ENCODE measurements around the gene KRABD2.
"Not testable (repeated sequence)": the region's sequence is repeated elsewhere in the genome, so short reads cannot be mapped to it uniquely, and the experiment has no call there.

KRABD2 gene

DNA sequence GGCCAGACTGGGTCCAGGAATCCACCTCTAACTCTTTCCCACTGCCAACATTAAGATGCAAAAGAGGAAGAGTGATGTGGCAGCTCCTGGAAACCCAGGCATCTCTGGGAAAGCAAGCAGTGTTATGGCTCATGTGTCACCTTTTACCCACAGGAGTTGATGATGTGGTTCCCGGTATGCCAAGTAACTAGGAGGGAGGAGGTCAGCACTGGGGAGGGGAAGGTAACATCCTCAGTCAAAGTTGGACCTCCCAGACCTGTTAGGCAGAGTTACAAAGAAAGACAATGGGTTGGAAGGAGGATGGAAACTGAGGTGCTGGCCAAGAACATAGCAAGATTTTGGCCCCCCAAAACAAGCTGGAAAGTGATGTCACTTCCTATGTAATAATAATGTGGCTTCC is 11.4 kb downstream of the KRABD2 start:
- in situ Hi-C loops (cut with MboI; ENCODE audit: low sequenced_read_pairs) = no loop called here

DNA sequence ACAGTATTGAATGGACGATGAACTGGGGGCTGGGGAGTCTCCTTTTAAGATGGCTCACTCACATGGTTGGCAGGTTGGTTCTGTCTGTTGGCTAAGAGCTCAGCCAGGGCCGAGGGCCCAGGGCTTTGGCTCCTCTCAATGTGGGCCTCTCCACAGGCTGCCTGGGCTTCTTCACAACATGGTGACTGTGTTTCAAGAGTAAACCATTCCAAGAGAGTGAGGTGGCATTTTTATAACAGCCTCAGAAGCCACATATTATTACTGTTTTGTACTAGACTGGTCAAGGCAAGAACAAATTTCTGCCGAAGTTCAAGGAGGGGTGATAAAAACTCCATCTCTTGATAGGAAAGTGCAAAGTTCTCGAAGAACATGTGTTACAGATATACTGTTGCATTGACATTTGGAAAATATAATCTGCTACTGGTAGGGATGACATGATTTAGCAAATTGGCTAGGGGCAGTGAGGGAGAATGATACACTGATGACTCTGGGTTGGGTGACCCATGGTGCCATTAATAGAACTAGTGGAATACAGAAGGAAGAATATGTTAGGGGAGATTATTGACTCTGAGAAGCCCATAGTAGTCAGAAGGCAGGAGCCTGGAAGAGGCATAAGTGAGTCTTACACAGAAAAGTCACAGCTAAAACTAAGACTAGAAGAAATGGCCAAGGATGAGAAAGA is 13.7 kb downstream of the KRABD2 start:
- in situ Hi-C loops (cut with MboI; ENCODE audit: low sequenced_read_pairs) = no loop called here

DNA sequence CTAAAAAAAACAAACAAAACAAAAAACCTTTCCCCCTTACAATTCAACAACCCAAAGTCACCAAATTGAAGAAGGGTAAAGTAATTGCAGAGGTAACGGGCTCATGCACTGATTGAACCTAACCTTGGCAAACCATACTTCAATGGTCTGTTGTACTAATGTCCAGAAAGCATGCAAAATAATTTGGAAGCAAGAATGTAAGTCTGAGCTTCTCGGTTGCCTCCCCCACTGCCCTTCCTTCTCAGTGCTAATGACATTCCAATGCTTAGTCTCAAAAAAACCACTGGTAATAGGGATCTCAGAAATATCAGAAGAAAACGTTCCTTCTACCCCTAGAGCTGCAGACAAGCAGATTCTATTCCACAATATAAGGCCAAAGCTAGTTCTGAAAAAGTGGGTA is 15.8 kb downstream of the KRABD2 start:
- in situ Hi-C loops (cut with MboI; ENCODE audit: low sequenced_read_pairs) = no loop called here

DNA sequence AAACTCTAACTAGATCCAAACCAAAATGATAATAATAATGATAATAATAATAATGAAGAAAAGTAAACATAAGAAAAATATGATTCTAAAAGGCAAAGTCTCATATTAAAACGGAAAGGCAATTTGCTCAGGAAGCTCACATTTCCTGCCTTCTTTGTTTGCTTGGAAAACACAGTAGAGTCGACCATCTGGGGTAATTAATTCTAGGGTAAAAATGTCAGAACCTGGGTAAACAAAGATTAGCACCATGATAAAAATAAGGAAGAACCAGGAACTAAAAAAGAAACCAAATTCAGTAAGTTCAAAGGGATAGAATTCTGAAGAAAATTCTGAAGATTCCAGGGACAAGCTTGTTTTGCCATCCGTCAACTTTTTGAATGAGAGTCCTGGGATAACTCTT is 16.2 kb downstream of the KRABD2 start:
- in situ Hi-C loops (cut with MboI; ENCODE audit: low sequenced_read_pairs) = no loop called here

GRCh38 chr17:8359769-8360168 is 16.7 kb downstream of the KRABD2 start:
- in situ Hi-C loops (cut with MboI; ENCODE audit: low sequenced_read_pairs) = no loop called here

- in situ Hi-C loops (cut with MboI; ENCODE audit: low sequenced_read_pairs) = no loop called here
Observed at GRCh38 chr17:8357910-8358309, 18.6 kb downstream of the KRABD2 start.

GRCh38 chr17:8354236-8354635 is 22.3 kb downstream of the KRABD2 start:
- in situ Hi-C loops (cut with MboI; ENCODE audit: low sequenced_read_pairs) = no loop called here

DNA sequence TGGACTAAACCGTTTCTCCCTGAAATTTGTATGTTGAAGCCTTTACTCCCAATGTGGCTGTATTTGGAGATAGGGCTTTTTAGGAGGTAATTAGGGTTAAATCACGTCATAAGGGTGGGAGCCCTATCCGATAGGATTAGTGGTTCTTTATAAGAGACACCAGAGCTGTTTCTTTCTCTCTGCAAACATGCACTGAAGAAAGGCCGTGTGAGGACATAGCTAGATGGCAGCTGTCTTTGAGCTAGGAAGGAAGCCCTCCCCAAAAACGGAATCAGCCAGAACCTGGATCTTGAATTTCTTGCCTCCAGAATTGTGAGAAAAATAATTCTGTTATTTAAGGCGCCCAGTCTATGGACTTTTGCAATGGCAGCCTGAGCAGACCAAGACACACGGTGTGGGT is 22.8 kb downstream of the KRABD2 start:
- in situ Hi-C loops (cut with MboI; ENCODE audit: low sequenced_read_pairs) = no loop called here

GRCh38 chr17:8350339-8350738 is 26.2 kb downstream of the KRABD2 start:
- in situ Hi-C loops (cut with MboI; ENCODE audit: low sequenced_read_pairs) = no loop called here

- in situ Hi-C loops (cut with MboI; ENCODE audit: low sequenced_read_pairs) = not testable (repeated sequence)
Observed at GRCh38 chr17:8347001-8347400, 29.5 kb downstream of the KRABD2 start.

DNA sequence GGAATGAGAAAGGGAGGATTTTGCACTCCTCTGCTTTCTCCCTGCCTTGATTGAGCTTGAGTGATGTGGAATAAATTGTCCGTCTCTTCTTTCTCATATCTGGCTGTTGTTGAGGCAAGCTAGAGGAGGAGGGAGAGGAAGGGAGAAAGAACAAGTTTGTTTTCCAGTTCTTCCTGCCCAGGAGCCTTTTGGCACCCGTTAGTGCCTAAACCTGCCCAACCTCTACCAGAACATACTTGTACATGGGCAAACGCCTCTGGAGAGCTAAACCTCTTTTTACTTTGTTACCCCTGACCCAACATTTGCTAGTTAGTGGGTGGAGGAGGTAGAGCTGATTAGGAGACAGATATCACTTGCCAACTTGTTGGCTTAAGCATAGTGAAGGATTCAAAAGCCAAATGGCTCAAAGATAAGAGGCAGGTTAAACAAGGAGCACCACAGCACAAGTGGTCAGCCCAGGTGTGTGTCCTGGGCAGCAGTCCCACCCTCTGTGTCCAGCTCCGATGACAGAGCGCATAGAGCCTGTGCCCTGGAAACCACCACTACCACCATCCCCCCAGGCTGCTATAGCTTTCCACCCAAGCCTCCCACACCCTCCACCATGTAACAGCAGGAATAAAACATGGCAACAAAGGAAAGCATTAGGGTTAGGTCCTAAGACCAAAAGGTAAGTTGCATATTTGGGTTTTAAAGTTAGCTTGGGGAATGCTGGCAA is 30.4 kb downstream of the KRABD2 start:
- in situ Hi-C loops (cut with MboI; ENCODE audit: low sequenced_read_pairs) = no loop called here

GRCh38 chr17:8345052-8345690 is 31.3 kb downstream of the KRABD2 start:
- in situ Hi-C loops (cut with MboI; ENCODE audit: low sequenced_read_pairs) = no loop called here

GRCh38 chr17:8341456-8341855 is 35.0 kb downstream of the KRABD2 start:
- in situ Hi-C loops (cut with MboI; ENCODE audit: low sequenced_read_pairs) = no loop called here

GRCh38 chr17:8339540-8339939 is 37.0 kb downstream of the KRABD2 start, which contains the start of gene ODF4:
Gene ODF4, plus strand, starts transcription at chr17:8339840. Its CDS starts 212 bp downstream, at chr17:8340052.
- in situ Hi-C loops (cut with MboI; ENCODE audit: low sequenced_read_pairs) = no loop called here

- in situ Hi-C loops (cut with MboI; ENCODE audit: low sequenced_read_pairs) = no loop called here
Observed at GRCh38 chr17:8338753-8339140, 37.8 kb downstream of the KRABD2 start.

GRCh38 chr17:8337802-8338752 is 38.4 kb downstream of the KRABD2 start:
- in situ Hi-C loops (cut with MboI; ENCODE audit: low sequenced_read_pairs) = no loop called here

GRCh38 chr17:8333281-8333680 is 43.2 kb downstream of the KRABD2 start:
- in situ Hi-C loops (cut with MboI; ENCODE audit: low sequenced_read_pairs) = no loop called here

GRCh38 chr17:8332688-8333087 is 43.8 kb downstream of the KRABD2 start:
- in situ Hi-C loops (cut with MboI; ENCODE audit: low sequenced_read_pairs) = no loop called here

DNA sequence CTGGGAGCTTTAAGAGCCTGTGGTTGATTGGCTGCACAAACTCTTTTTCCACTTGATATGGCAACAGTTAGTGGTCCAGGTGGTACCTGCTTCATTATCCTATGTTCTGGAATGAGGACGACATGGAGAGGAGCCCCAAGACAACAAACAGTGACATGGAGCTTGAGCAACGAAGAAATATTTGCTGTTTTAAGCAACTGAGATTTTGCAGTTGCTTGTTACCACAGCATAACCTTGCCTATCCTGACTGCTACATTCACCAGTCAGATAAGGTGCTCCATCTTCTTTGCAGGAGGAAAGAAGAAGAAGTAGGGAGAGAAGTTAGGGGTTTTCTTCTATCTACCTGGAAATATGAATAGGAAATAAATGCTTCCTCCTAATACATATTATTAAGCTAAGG is 44.4 kb downstream of the KRABD2 start:
- in situ Hi-C loops (cut with MboI; ENCODE audit: low sequenced_read_pairs) = no loop called here

GRCh38 chr17:8327303-8327649 is 49.2 kb downstream of the KRABD2 start:
- in situ Hi-C loops (cut with MboI; ENCODE audit: low sequenced_read_pairs) = no loop called here

All from HL-60/S4 (cell line).